GM18909 (cell line): ENCODE results near the gene GPN1.
"Not testable (repeated sequence)": the region's sequence is repeated elsewhere in the genome, so short reads cannot be mapped to it uniquely, and the experiment has no call there.

Experiments
- ATAC-seq: cut with Tn5 transposase; IDR thresholded peaks from one replicate; pipeline ENCODE4 v1.9.1; 2021; ENCODE audit warnings: mild to moderate bottlenecking; ENCODE audit not compliant: unreplicated experiment, poor library complexity

The GPN1 gene

GRCh38 chr2:27626323-27626722, 2.5 kb upstream of the GPN1 start:
- not testable (repeated sequence) for ATAC-seq

GRCh38 chr2:27626921-27627320, 1.9 kb upstream of the GPN1 start:
- ATAC-seq, result not testable (repeated sequence)

DNA sequence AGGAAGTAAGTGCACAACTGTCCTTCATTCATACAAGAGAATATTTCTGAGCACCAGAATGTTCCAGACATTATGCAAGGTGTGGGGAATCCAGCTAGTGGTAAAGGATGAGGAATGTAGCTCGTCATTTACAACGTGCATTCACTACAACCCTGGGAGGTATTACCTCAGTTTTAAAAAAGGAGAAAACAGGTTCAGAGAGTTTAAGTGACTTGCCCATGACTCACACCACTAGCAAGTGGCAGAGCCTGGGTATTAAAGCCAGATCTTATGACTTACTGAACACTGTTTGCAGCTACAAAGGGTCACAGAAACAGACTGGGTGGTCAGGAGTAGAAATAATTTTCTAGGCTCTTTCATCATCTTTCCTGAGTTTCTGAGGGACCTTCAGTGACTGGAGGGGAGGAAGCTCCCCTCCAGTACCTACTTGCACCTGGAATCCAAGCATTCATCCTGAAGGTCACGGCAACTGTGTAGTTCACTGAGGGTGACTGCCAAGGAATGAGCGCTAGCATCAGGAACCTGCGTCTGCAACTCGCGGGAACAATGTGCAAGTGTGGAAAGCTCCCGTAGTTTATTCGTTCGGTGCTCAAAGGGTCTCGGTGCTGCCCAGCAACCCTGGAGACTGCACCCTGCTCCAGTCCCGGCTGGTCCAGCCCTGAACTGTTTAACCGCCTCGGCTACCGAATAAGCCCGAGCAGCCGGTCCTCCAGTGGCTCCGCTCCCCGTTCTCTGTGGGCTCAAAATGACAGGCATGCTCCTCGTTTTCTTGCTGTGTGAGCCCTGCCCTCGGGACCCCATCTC, 685 bp upstream of the GPN1 start:
- peak; percentile 21 for ATAC-seq

DNA sequence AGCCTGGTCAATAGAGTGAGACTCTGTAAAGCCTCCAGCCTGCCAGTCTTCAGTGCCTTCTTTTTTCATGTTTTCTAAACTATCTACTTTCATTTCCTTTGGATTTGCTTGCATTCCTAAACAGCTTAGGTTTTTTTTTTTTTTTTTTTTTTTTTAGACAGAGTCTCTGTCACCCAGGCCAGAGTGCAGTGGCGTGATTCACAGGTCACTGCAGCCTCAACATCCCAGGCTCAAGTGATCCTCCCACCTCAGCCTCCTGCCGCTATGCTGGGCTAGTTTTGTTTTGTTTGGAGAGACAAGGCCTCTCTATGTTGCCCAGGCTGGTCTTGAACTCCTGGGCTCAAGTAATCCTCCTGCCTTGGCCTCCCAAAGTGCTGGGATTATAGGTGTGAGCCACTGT, 1.4 kb downstream of the GPN1 start:
- not testable (repeated sequence) for ATAC-seq

DNA sequence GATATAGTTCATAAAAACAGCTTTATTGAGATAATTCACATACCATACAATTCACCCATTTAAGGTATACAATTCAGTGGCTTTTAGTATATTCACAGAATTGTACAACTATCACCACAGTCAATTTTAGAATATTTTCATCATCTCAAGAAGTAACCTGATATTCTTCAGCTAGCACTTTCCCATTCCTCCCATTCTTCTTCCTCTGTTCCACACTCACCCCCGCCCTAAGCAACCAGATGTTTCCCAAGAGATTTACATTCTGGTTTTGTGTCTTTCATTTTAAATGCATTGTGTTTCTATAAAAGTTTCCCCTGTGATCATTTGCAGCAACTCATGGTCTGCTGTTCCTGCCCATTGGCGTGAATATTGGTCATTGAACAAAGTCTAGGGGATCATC, 5.4 kb downstream of the GPN1 start:
- ATAC-seq, result no peak

DNA sequence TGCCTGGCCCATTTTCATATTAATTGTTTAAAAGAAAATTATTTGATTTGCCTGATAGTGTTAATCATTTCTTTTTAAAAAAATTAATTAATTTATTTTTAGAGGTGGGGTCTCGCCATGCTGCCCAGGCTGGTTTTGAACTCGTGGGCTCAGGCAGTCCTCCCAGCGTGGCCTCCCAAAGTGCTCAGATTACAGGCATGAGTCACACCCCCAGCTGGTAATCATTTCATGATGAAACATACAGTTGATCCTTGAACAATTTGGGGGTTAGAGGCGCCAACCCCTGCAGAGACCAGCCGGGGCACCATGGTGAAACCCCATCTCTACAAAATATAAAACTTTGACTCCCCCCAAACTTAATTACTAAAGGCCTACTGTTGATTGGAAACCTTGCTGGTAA, 7.9 kb downstream of the GPN1 start:
- ATAC-seq, result no peak

DNA sequence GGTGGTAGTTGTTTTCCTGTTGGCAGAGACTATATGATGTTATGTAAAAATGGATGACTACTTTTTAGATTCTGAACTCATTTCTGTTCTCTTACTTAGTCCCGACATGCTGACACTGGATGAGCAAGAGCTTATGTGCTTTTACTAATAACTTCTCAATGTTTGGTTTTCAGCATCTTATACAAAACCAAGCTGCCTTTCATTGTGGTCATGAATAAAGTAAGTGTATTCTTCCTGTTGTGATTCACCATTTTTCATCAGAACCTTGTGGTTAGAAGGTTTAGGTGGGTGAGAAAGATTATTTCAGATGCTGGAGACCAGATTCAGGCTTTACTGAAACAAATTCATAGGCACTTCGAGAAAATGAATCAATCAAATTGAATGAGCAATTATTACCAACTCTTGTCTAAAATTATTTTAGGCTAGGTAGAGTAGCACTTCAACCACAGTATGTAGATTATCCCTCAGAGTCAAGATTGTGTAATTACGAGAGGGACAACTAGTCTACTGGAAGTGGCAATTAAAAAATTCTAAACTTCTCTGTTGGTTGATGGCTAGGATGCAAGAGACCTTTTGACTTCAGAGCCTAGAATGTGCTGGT, 9.3 kb downstream of the GPN1 start:
- ATAC-seq, result no peak

- no peak for ATAC-seq
Measured at GRCh38 chr2:27638709-27639108, 9.9 kb downstream of the GPN1 start.

GRCh38 chr2:27640722-27641245, 11.9 kb downstream of the GPN1 start:
- no peak for ATAC-seq

GRCh38 chr2:27645197-27645596, 16.3 kb downstream of the GPN1 start:
- ATAC-seq, result no peak

DNA sequence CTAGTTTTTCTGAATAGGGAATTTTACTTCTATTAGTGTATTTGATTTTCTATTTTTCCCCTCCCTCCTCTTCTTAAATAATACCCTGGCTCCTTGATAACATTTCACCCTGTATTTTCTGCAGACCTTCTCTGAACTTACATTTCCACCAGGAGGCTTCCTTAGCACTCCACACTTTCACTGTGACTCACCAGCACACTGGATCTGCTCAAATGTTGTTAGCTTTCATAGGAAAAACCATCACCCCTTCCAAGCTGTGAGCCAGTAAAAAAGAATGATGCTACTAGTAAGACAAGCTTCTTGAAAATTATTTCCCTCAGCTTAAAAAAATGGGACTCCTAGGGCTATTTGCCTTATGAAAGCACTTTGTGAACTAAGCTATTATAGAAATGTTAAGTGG, 18.4 kb downstream of the GPN1 start:
- ATAC-seq, result no peak

DNA sequence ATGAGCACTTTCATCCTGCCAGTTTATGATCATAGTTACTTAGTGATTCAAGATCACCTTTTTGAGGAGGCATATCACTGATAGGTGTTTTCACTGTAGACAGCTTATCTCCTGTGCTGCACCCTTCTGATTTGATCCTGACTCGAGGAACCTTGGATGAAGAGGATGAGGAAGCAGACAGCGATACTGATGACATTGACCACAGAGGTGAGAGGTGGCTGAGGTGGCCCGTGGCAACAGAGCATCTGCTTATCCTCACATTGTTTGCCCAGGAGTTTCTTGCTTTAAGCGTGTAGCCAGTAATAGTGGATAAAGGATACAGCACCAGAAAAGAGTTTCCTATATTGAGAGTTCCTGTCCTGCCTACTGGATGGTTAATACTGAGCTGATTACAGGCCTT, 18.9 kb downstream of the GPN1 start:
- ATAC-seq, result no peak

DNA sequence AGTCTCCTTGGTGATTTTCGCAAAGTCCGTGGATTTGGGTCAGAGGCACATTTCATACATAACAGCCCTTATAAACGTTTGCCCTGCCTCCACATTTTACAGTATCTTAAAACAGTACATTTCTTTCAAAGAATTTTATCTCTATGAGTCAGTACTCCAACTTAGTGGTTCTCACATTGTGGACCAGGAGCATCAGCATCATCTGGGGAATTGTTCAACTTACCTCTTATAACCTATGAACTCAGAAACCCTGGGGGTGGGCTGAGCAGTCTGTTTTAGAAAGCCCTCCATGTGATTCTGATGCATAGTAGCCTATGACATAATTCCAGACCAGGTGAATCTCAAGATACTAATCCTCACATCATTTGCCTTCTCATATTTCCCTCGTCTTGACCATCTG, 22.2 kb downstream of the GPN1 start:
- no peak for ATAC-seq

DNA sequence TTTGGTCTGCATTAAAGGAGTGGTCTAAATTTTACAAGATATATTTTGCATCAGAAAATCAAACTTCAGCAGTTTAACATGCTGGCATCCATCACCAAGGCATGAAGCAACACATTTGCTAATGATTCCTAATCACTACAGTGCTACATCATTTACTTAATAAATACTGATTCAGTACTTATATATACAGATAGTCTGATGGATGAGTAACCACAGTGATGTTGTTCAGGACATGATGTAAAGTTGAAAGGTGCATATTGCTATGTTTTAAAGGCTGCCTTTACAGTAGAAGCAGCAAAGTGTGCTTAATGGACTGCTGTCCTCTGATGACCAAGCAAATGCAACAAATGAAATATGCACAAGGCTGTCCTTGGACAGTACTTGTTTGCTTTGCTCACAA, 23.5 kb downstream of the GPN1 start:
- ATAC-seq, result no peak

DNA sequence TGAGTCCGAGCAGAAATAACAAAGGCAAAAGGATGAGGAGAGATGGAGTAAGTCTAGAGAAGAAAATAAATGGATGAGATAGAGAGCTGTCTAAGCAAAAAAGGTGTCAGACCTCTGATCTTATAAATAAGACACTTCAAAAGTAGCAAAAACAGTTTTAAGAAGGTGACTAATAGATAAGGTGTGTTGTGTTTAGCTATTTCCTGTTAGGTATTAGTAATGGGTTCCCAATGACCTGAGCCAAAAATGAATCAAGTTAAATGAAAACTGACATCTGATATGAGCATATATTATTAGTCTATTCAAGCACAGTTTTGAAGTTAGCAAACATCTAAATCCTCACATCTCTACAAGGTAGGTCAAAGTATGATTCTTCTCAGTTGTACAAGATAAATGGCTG, 23.9 kb downstream of the GPN1 start:
- no peak for ATAC-seq

DNA sequence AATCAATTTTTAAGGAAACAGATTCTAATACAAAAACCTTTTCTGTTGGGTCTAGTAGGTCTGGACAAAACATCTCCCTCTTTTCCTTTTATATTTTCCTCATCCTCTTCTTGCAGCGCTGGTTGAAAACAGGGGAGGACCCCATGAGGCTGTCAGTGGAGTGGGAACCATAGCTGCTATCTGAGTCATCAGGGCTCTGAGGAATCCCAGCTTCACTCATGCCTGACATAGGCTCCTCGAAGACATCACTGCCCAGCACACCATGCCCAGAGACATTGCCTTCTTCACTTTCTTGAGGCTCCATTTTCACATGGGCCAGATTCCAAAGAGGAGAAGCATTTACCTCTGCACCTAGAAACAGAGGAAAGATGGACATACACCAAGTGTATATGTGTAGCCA, 24.5 kb downstream of the GPN1 start:
- ATAC-seq, result no peak

DNA sequence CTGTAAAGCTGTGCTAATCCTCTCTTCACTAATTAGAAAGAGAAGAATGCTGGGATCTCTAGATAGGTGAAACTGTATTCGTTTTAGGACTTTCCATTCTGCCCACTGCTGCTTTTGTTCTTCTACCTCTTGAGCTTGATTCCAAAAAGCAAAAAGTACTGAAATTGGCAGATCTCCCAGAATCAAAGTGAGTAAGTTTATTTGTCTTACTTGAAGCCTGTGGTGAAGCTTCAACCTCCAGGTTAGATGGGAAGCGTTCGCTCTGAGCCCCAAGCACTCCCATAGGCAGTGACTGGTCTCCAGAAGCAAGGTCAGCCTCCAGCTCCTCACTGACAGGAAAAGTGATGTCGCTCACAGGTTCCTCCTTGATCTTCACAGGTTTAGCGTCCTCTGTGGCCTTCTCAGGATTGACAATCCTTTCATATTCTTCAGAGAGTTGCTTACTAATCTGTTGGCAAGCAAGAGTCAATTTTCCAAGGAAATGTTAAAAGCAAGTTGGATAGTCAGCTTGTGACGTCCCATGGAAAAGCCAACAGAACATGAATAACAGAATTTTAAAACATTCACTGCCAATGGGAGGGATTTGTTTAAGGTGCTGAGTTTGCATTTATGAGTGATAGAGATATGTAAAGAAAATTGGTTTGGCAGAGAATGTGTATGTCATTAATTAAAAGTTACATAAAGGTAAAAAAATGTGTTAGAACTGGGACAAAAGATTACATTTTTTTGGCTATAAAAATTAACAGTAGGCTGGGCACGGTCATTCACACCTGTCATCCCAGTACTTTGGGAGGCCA, 26.5 kb downstream of the GPN1 start:
- no peak for ATAC-seq

- no peak for ATAC-seq
Measured at GRCh38 chr2:27661371-27661770, 32.5 kb downstream of the GPN1 start.

DNA sequence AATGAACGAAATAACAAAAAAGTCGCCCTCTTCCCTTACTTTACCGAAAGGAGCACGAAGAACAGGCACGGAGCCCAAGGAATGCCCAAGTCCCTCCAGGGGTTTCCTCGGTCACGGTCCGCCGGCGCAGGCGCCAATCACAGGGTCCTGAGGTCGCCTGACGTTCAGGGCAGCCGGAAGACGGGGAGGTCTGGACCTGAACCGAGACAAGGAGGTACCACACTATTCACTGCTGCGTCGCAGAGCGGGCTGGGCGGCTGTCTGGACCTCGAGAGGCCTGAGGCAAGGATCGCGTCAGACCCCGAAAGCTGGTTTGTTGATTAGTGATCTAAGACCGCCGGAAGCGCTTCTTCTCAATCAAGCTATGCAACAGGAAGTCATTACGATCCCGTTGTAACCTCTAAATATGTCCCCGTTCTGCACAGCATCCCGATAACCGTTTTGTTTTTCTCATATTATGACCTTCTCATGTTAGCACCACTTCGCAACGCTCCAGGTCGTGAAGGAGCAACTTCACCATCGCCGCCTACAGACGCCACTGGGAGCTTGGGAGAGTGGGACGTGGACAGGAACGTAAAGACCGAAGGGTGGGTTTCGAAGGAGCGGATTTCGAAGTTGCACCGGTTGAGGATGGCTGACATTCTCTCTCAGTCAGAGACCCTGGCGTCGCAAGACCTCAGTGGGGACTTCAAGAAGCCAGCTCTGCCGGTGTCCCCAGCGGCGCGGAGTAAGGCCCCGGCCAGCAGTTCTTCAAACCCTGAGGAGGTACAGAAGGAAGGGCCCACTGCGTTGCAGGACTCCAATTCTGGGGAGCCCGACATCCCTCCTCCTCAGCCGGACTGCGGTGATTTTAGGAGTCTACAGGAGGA, 34.7 kb downstream of the GPN1 start, which contains the start of the genes SLC4A1AP and SUPT7L:
SLC4A1AP (plus strand) TSS at position 605 of the 869 bp plus-strand sequence; CDS start at position 631, 26 bp downstream.
SUPT7L (minus strand) TSS at position 330 of the 869 bp plus-strand sequence. CDS start 1,422 bp downstream, outside the sequence.
- peak; percentile 73 for ATAC-seq

GRCh38 chr2:27664154-27664574, 35.3 kb downstream of the GPN1 start:
- peak; percentile 23 for ATAC-seq
